Activated naive CD8-positive, alpha-beta T cell (primary cell): ENCODE results near the gene HOXC10.

Source experiments
- H3K27ac Mint-ChIP-seq: one replicate; pipeline ENCODE4 v1.8.0; 2021; ENCODE audit warnings: mixed read lengths
- H3K27me3 Mint-ChIP-seq: one replicate; pipeline ENCODE4 v1.8.0; 2021; ENCODE audit warnings: mixed read lengths
- H3K36me3 Mint-ChIP-seq: one replicate; pipeline ENCODE4 v1.8.0; 2021; ENCODE audit warnings: mixed read lengths
- H3K4me1 Mint-ChIP-seq: one replicate; pipeline ENCODE4 v1.8.0; 2021; ENCODE audit warnings: low read depth, mixed read lengths
- H3K4me3 Mint-ChIP-seq: one replicate; pipeline ENCODE4 v1.8.0; 2021; ENCODE audit warnings: mild to moderate bottlenecking, mixed read lengths
- H3K9me3 Mint-ChIP-seq: one replicate; pipeline ENCODE4 v1.8.0; 2021; ENCODE audit warnings: low read depth, mixed read lengths

HOXC10 gene

GRCh38 chr12:53968214-53969127 is 16.5 kb upstream of the HOXC10 start:
- Mint-ChIP-seq H3K4me3 (no peak overlapping the region), H3K27ac (no peak overlapping the region), H3K36me3 (peaks cover 3% of the 10 kb centered on the region), H3K4me1 (peaks cover 38% of the 10 kb centered on the region), H3K9me3 (no peaks in the 10 kb centered on the region), H3K27me3 (peaks cover 76% of the 10 kb centered on the region)

- Mint-ChIP-seq H3K27ac (no peak overlapping the region), H3K36me3 (peaks cover 3% of the 10 kb centered on the region), H3K4me1 (peaks cover 29% of the 10 kb centered on the region), H3K27me3 (peaks cover 65% of the 10 kb centered on the region), H3K4me3 (no peak overlapping the region), H3K9me3 (no peaks in the 10 kb centered on the region)
Measured at GRCh38 chr12:53969588-53970259, 15.2 kb upstream of the HOXC10 start.

GRCh38 chr12:53970451-53970850 is 14.5 kb upstream of the HOXC10 start:
- H3K9me3 Mint-ChIP-seq, result no peaks in the 10 kb centered on the region
- H3K36me3 Mint-ChIP-seq, result peaks cover 3% of the 10 kb centered on the region
- no peak overlapping the region for H3K27ac Mint-ChIP-seq
- H3K27me3 Mint-ChIP-seq, result peaks cover 64% of the 10 kb centered on the region
- peaks cover 29% of the 10 kb centered on the region for H3K4me1 Mint-ChIP-seq
- H3K4me3 Mint-ChIP-seq, result no peak overlapping the region

GRCh38 chr12:53971129-53971528 is 13.8 kb upstream of the HOXC10 start:
- H3K9me3 Mint-ChIP-seq, result no peaks in the 10 kb centered on the region
- H3K27ac Mint-ChIP-seq, result no peak overlapping the region
- H3K4me1 Mint-ChIP-seq, result peaks cover 28% of the 10 kb centered on the region

GRCh38 chr12:53971686-53972085 is 13.3 kb upstream of the HOXC10 start:
- H3K27me3 Mint-ChIP-seq, result peaks cover 62% of the 10 kb centered on the region
- H3K4me3 Mint-ChIP-seq, result no peak overlapping the region
- H3K4me1 Mint-ChIP-seq, result peaks cover 22% of the 10 kb centered on the region
- no peak overlapping the region for H3K27ac Mint-ChIP-seq
- no peaks in the 10 kb centered on the region for H3K9me3 Mint-ChIP-seq
- H3K36me3 Mint-ChIP-seq, result peaks cover 3% of the 10 kb centered on the region

More at GRCh38 chr12:53971129-53971528, 13.8 kb upstream of the HOXC10 start:
- H3K36me3 Mint-ChIP-seq, result peaks cover 3% of the 10 kb centered on the region
- H3K27me3 Mint-ChIP-seq, result peaks cover 66% of the 10 kb centered on the region
- no peak overlapping the region for H3K4me3 Mint-ChIP-seq

GRCh38 chr12:53972152-53972702 is 12.7 kb upstream of the HOXC10 start:
- H3K4me3 Mint-ChIP-seq, result no peak overlapping the region
- H3K27me3 Mint-ChIP-seq, result peaks cover 64% of the 10 kb centered on the region
- peaks cover 19% of the 10 kb centered on the region for H3K4me1 Mint-ChIP-seq
- no peaks in the 10 kb centered on the region for H3K9me3 Mint-ChIP-seq
- H3K36me3 Mint-ChIP-seq, result peaks cover 3% of the 10 kb centered on the region
- no peak overlapping the region for H3K27ac Mint-ChIP-seq

- Mint-ChIP-seq H3K4me1 (peaks cover 17% of the 10 kb centered on the region), H3K27me3 (peaks cover 63% of the 10 kb centered on the region), H3K4me3 (peak within 1 kb of the TSS; percentile 79), H3K36me3 (peaks cover 3% of the 10 kb centered on the region), H3K27ac (no peak within 1 kb of the TSS), H3K9me3 (no peaks in the 10 kb centered on the region)
Measured at GRCh38 chr12:53972722-53973235, 12.2 kb upstream of the HOXC10 start, which contains the start of gene HOXC11. TSS of gene HOXC11 (plus strand) at chr12:53973126. CDS start at chr12:53973242, 116 bp downstream.

GRCh38 chr12:53973236-53974042 is 11.5 kb upstream of the HOXC10 start:
- Mint-ChIP-seq H3K27me3 (peaks cover 59% of the 10 kb centered on the region), H3K27ac (no peak overlapping the region)

GRCh38 chr12:53974084-53975063 is 10.6 kb upstream of the HOXC10 start, which contains the start of gene HOTAIR:
TSS of gene HOTAIR (minus strand) at chr12:53974954.
- H3K27me3 Mint-ChIP-seq, result peaks cover 60% of the 10 kb centered on the region

More at GRCh38 chr12:53973236-53974042, 11.5 kb upstream of the HOXC10 start:
- Mint-ChIP-seq H3K4me1 (peaks cover 17% of the 10 kb centered on the region), H3K4me3 (peak overlapping the region; percentile 79), H3K9me3 (no peaks in the 10 kb centered on the region), H3K36me3 (peaks cover 3% of the 10 kb centered on the region)

GRCh38 chr12:53975064-53975471 is 9.9 kb upstream of the HOXC10 start:
- Mint-ChIP-seq H3K36me3 (peaks cover 3% of the 10 kb centered on the region), H3K9me3 (no peaks in the 10 kb centered on the region), H3K4me1 (peaks cover 17% of the 10 kb centered on the region), H3K4me3 (peak overlapping the region; percentile 79), H3K27me3 (peaks cover 64% of the 10 kb centered on the region), H3K27ac (no peak overlapping the region)

More at GRCh38 chr12:53974084-53975063, 10.6 kb upstream of the HOXC10 start, which contains the start of gene HOTAIR:
- Mint-ChIP-seq H3K4me3 (peak within 1 kb of the TSS; percentile 79), H3K4me1 (peaks cover 17% of the 10 kb centered on the region), H3K9me3 (no peaks in the 10 kb centered on the region), H3K27ac (no peak within 1 kb of the TSS), H3K36me3 (peaks cover 3% of the 10 kb centered on the region)

GRCh38 chr12:53975479-53976152 is 9.3 kb upstream of the HOXC10 start:
- no peaks in the 10 kb centered on the region for H3K9me3 Mint-ChIP-seq
- H3K4me1 Mint-ChIP-seq, result peaks cover 23% of the 10 kb centered on the region
- peaks cover 65% of the 10 kb centered on the region for H3K27me3 Mint-ChIP-seq
- no peak overlapping the region for H3K27ac Mint-ChIP-seq
- peak overlapping the region; percentile 79 for H3K4me3 Mint-ChIP-seq
- peaks cover 3% of the 10 kb centered on the region for H3K36me3 Mint-ChIP-seq

- Mint-ChIP-seq H3K9me3 (no peaks in the 10 kb centered on the region), H3K4me3 (no peak overlapping the region), H3K27me3 (peaks cover 67% of the 10 kb centered on the region), H3K4me1 (peaks cover 26% of the 10 kb centered on the region), H3K36me3 (peaks cover 3% of the 10 kb centered on the region), H3K27ac (no peak overlapping the region)
Measured at GRCh38 chr12:53976172-53976822, 8.6 kb upstream of the HOXC10 start.
